Large intestine (tissue), 3 donors: Measurements from ENCODE around the gene SHISA6. TPM values are rescaled to one million over a fixed set of nuclear protein-coding genes. Genes with fewer than 3 reads are reported as not detected.

Experiments used
- DNase-seq, 2 donors: peaks; one replicate each; pipeline versions ENCODE4 v3.0.0 to v3.0.0-alpha.2; 2013
- H3K27ac ChIP-seq: one replicate; pipeline ENCODE4 v1.5.1; 2013; ENCODE audit warnings: low read length
- H3K27me3 ChIP-seq: 2 replicates; pipeline ENCODE4 v1.6.1; 2013; ENCODE audit warnings: low read length; ENCODE audit not compliant: control insufficient read depth, insufficient read depth
- H3K36me3 ChIP-seq: 2 replicates; pipeline ENCODE4 v1.6.1; 2013; ENCODE audit warnings: low read length; ENCODE audit not compliant: control insufficient read depth, insufficient read depth
- H3K4me1 ChIP-seq: one replicate; pipeline ENCODE4 v1.6.1; 2013; ENCODE audit warnings: low read length; ENCODE audit not compliant: control insufficient read depth, insufficient read depth
- H3K4me3 ChIP-seq: one replicate; pipeline ENCODE4 v1.5.1; 2013; ENCODE audit warnings: low read length
- H3K9me3 ChIP-seq: one replicate; pipeline ENCODE4 v1.6.1; 2013; ENCODE audit warnings: mild to moderate bottlenecking, low read depth, low read length, moderate library complexity; ENCODE audit not compliant: control insufficient read depth
- WGBS: methylation state at CpG from one replicate; pipeline ENCODE4 v1.1.5; 2013; ENCODE audit warnings: low lambda C conversion rate; ENCODE audit not compliant: insufficient coverage; 5-methylcytosine and 5-hydroxymethylcytosine counted together
- polyA plus RNA-seq: library from polyadenylated mRNA; unstranded; fragments of 120-200 nt; gene quantifications from one replicate; pipeline ENCODE4 v1.2.1, GENCODE V29; 2013

Gene SHISA6
- polyA plus RNA-seq, 1 donor, result 0.24 TPM

- Histone ChIP-seq H3K4me3 (no peak overlapping the region), H3K9me3 (no peaks in the 10 kb centered on the region), H3K27me3 (no peaks in the 10 kb centered on the region), H3K4me1 (no peaks in the 10 kb centered on the region), H3K36me3 (no peaks in the 10 kb centered on the region), H3K27ac (no peak overlapping the region)
- no peak for DNase-seq
- WGBS, result 21% methylated on average over 2 of the region's 3 CpGs
Observed at GRCh38 chr17:11372692-11373091, 131.7 kb downstream of the SHISA6 start.

GRCh38 chr17:11378506-11378905, 137.5 kb downstream of the SHISA6 start:
- H3K4me1 ChIP-seq, result no peaks in the 10 kb centered on the region
- 83% methylated on average over 6 of the region's 6 CpGs for whole genome bisulfite sequencing
- no peak for DNase-seq
- no peaks in the 10 kb centered on the region for H3K9me3 ChIP-seq
- no peak overlapping the region for H3K4me3 ChIP-seq
- H3K27ac ChIP-seq, result no peak overlapping the region
- no peaks in the 10 kb centered on the region for H3K27me3 ChIP-seq
- no peaks in the 10 kb centered on the region for H3K36me3 ChIP-seq

GRCh38 chr17:11380761-11381160, 139.7 kb downstream of the SHISA6 start:
- no peaks in the 10 kb centered on the region for H3K9me3 ChIP-seq

GRCh38 chr17:11383157-11383556, 142.1 kb downstream of the SHISA6 start:
- no peaks in the 10 kb centered on the region for H3K27me3 ChIP-seq
- WGBS, result no CpG with 5 or more reads among the region's 5 CpGs
- no peaks in the 10 kb centered on the region for H3K36me3 ChIP-seq

More at GRCh38 chr17:11380761-11381160, 139.7 kb downstream of the SHISA6 start:
- DNase-seq, result no peak
- no CpG with 5 or more reads among the region's 7 CpGs for WGBS
- H3K4me3 ChIP-seq, result no peak overlapping the region
- no peak overlapping the region for H3K27ac ChIP-seq
- H3K27me3 ChIP-seq, result no peaks in the 10 kb centered on the region
- no peaks in the 10 kb centered on the region for H3K4me1 ChIP-seq
- no peaks in the 10 kb centered on the region for H3K36me3 ChIP-seq

GRCh38 chr17:11384131-11384530, 143.1 kb downstream of the SHISA6 start:
- H3K4me1 ChIP-seq, result no peaks in the 10 kb centered on the region
- no peaks in the 10 kb centered on the region for H3K36me3 ChIP-seq
- no CpG with 5 or more reads among the region's 3 CpGs for WGBS
- no peak overlapping the region for H3K27ac ChIP-seq
- no peak for DNase-seq
- H3K27me3 ChIP-seq, result no peaks in the 10 kb centered on the region
- no peak overlapping the region for H3K4me3 ChIP-seq
- H3K9me3 ChIP-seq, result no peaks in the 10 kb centered on the region

More at GRCh38 chr17:11383157-11383556, 142.1 kb downstream of the SHISA6 start:
- no peaks in the 10 kb centered on the region for H3K9me3 ChIP-seq
- no peak overlapping the region for H3K4me3 ChIP-seq
- no peak overlapping the region for H3K27ac ChIP-seq
- DNase-seq, result no peak
- no peaks in the 10 kb centered on the region for H3K4me1 ChIP-seq

- no peak overlapping the region for H3K4me3 ChIP-seq
- DNase-seq, result peak in 1 of 2 donors; percentile 11
- H3K9me3 ChIP-seq, result no peaks in the 10 kb centered on the region
- no CpG with 5 or more reads among the region's 2 CpGs for WGBS
- no peak overlapping the region for H3K27ac ChIP-seq
- no peaks in the 10 kb centered on the region for H3K36me3 ChIP-seq
- no peaks in the 10 kb centered on the region for H3K27me3 ChIP-seq
- H3K4me1 ChIP-seq, result no peaks in the 10 kb centered on the region
Observed at GRCh38 chr17:11387610-11388009, 146.6 kb downstream of the SHISA6 start.

GRCh38 chr17:11388054-11388453, 147.0 kb downstream of the SHISA6 start:
- Histone ChIP-seq H3K4me1 (no peaks in the 10 kb centered on the region), H3K36me3 (no peaks in the 10 kb centered on the region), H3K27ac (no peak overlapping the region), H3K27me3 (no peaks in the 10 kb centered on the region), H3K4me3 (no peak overlapping the region), H3K9me3 (no peaks in the 10 kb centered on the region)
- WGBS, result no CpG with 5 or more reads among the region's 6 CpGs
- DNase-seq, result peak in 1 of 2 donors; percentile 4

- no CpG with 5 or more reads among the region's 2 CpGs for WGBS
- H3K27me3 ChIP-seq, result no peaks in the 10 kb centered on the region
- no peaks in the 10 kb centered on the region for H3K36me3 ChIP-seq
Observed at GRCh38 chr17:11389583-11389982, 148.6 kb downstream of the SHISA6 start.

GRCh38 chr17:11391134-11391533, 150.1 kb downstream of the SHISA6 start:
- H3K36me3 ChIP-seq, result no peaks in the 10 kb centered on the region
- DNase-seq, result no peak
- no peaks in the 10 kb centered on the region for H3K9me3 ChIP-seq
- WGBS, result 67% methylated on average over 2 of the region's 4 CpGs
- H3K4me1 ChIP-seq, result no peaks in the 10 kb centered on the region
- no peak overlapping the region for H3K4me3 ChIP-seq
- no peaks in the 10 kb centered on the region for H3K27me3 ChIP-seq
- H3K27ac ChIP-seq, result no peak overlapping the region

More at GRCh38 chr17:11389583-11389982, 148.6 kb downstream of the SHISA6 start:
- Histone ChIP-seq H3K9me3 (no peaks in the 10 kb centered on the region), H3K4me3 (no peak overlapping the region), H3K4me1 (no peaks in the 10 kb centered on the region), H3K27ac (no peak overlapping the region)
- DNase-seq, result no peak

GRCh38 chr17:11404431-11405276, 163.6 kb downstream of the SHISA6 start:
- H3K27me3 ChIP-seq, result no peaks in the 10 kb centered on the region
- no peak overlapping the region for H3K27ac ChIP-seq
- no peak for DNase-seq
- WGBS, result no CpG with 5 or more reads among the region's 8 CpGs
- H3K9me3 ChIP-seq, result no peaks in the 10 kb centered on the region
- no peaks in the 10 kb centered on the region for H3K36me3 ChIP-seq
- no peaks in the 10 kb centered on the region for H3K4me1 ChIP-seq
- no peak overlapping the region for H3K4me3 ChIP-seq

- Histone ChIP-seq H3K9me3 (no peaks in the 10 kb centered on the region), H3K4me3 (no peak overlapping the region), H3K36me3 (no peaks in the 10 kb centered on the region), H3K4me1 (no peaks in the 10 kb centered on the region), H3K27ac (no peak overlapping the region), H3K27me3 (no peaks in the 10 kb centered on the region)
- DNase-seq, result no peak
- 100% methylated on average over 1 of the region's 3 CpGs for WGBS
Observed at GRCh38 chr17:11406716-11407115, 165.7 kb downstream of the SHISA6 start.
